NCI-H82 treated with DMSO at 0.1 percent for 48 hours (cell line): Measurements from ENCODE around the gene SEC14L5.
"Not testable (repeated sequence)": the region's sequence is repeated elsewhere in the genome, so short reads cannot be mapped to it uniquely, and the experiment has no call there.

Experiments
- DNase-seq: peaks from one replicate; lab custom pipeline; 2025; ENCODE audit not compliant: unreplicated experiment; lab: John Stamatoyannopoulos, UW

Gene SEC14L5

DNA sequence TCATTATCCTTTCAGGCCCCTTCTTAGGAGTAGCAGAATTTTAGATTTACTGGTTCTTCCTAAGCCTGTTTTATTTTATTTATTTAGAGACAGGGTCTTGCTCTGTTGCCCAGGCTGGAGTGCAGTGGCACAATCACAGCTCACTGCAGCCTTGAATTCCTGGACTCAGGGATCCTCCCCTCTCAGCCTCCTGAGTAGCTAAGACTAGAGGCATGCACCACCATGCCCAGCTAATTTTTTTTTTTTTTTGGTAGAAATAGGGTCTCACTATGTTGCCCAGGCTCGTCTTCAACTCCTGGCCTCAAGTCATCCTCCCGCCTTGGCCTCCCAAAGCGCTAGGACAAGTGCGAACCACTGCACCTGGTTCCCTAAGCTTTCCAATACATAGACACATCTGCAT is 28.5 kb upstream of the SEC14L5 start:
- not testable (repeated sequence) for DNase-seq

DNA sequence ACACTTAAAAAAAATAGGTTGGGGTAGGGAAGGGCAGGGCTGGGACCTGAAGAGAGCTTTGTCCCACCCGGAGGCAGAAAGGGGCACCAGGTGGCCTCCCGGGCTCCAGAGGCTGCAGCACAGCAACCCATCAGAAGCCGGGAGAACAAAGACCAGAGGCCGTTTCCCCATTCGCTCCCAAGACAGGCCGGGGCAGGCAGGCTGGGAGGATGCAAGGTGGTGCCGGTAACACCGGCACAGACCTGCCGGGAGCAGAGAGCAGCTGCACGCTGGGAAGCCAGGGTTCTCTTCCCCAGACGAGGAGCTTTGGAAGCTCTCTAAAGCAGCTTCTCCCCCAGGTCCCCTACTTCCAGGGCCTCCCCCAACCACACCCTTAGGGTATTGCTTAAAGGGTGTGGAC is 26.7 kb upstream of the SEC14L5 start:
- DNase-seq, result no peak

DNA sequence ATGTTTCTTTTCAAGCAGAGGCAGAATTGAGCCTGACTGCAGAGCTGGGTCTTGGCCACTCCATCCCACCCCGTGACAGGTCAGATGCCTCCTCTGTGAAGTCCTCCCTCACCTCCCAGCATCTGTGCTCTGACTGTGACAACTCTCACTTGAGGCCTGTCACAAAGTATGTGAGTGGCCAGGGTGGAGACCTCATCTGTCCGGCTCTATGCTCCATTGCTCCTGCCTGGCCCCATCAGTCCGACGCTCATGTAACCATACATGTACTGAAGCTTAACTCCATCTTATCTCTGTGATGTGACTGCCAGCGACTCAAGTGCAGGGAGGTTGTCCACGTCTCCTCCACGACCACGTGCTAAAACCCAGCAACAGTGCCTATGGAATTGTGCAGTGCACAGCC is 24.7 kb upstream of the SEC14L5 start:
- no peak for DNase-seq

DNA sequence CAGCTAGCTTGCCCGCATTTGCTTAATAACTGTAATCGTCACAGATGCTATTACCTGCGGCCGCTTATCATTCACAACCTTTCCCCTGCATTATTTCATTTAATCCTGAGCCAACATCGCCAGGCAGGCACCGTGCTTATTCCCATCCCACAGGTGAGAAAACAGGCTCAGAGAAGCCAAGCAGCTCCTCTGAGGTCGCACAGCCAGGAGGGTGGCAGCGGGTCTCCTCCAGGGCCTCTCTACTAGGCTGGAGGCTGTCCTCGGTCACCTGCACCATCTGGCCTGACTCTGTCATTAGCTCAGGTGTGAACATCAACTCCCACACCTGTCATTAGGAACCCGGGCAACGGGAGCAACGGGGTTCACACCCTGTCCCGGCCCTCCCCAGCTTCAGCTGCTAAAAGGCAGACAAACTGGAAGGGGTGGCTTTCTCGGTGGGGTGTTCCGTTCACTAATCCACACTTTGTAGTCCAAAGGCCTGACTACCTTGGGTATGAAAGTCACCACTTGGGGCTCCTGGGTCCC is 24.2 kb upstream of the SEC14L5 start:
- no peak for DNase-seq

- no peak for DNase-seq
These were observed 23.5 kb upstream of the SEC14L5 start for GRCh38 chr16:4934591-4934990.

GRCh38 chr16:4935241-4935855 is 22.8 kb upstream of the SEC14L5 start:
- DNase-seq, result no peak

- DNase-seq, result no peak
These were observed 21.7 kb upstream of the SEC14L5 start for GRCh38 chr16:4936181-4936990.

- DNase-seq, result no peak
These were observed 20.9 kb upstream of the SEC14L5 start, which contains the start of gene PPL for GRCh38 chr16:4936991-4937781. Gene PPL, minus strand, starts transcription at chr16:4937148. Its CDS starts 103 bp downstream, at chr16:4937045.

DNA sequence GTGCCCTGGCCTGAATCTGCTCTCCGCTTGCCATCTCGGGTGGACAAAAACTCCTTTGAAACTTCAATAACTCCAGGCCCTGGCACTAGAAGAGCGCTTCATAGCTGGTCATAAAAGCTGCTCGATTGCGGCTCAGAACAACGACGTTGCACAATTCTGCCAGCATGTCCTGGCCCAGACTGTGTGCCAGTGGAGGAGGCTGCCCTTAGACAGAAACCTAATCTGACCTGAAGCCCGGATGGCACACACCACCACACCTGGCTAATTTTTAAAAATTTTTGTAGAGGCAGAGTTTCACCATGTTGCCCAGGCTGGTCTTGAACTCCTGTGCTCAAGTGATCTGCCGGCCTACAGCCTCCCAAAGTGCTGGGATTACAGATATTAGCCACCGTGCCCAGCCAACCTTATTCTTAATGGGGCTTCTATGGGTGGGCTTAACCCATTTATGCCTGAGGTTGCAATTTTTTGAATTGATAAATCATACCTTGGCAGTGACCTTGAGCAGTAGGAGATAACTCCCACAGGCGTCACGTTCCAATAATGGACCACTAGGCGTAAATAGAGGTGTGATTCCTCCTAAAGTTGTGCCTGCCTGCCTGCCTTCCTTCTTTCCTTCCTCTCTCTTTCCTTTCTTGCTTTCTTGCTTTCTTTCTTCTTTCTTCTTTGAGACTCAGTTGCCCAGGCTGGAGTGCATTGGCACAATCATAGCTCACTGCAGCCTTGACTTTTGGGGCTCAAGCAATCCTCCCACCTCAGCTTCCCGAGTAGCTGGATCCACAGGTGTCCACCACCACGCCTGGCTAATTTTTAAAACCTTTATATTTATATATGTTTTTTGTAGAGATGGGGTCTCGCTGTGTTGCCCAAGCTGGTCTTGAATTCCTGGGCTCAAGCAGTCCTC is 20.1 kb upstream of the SEC14L5 start:
- no peak for DNase-seq

GRCh38 chr16:4938683-4939030 is 19.5 kb upstream of the SEC14L5 start:
- no peak for DNase-seq

- DNase-seq, result no peak
These were observed 17.4 kb upstream of the SEC14L5 start for GRCh38 chr16:4940719-4941118.

- DNase-seq, result no peak
These were observed 15.6 kb upstream of the SEC14L5 start for GRCh38 chr16:4942481-4942880.

GRCh38 chr16:4944333-4945281 is 13.5 kb upstream of the SEC14L5 start:
- DNase-seq, result no peak

DNA sequence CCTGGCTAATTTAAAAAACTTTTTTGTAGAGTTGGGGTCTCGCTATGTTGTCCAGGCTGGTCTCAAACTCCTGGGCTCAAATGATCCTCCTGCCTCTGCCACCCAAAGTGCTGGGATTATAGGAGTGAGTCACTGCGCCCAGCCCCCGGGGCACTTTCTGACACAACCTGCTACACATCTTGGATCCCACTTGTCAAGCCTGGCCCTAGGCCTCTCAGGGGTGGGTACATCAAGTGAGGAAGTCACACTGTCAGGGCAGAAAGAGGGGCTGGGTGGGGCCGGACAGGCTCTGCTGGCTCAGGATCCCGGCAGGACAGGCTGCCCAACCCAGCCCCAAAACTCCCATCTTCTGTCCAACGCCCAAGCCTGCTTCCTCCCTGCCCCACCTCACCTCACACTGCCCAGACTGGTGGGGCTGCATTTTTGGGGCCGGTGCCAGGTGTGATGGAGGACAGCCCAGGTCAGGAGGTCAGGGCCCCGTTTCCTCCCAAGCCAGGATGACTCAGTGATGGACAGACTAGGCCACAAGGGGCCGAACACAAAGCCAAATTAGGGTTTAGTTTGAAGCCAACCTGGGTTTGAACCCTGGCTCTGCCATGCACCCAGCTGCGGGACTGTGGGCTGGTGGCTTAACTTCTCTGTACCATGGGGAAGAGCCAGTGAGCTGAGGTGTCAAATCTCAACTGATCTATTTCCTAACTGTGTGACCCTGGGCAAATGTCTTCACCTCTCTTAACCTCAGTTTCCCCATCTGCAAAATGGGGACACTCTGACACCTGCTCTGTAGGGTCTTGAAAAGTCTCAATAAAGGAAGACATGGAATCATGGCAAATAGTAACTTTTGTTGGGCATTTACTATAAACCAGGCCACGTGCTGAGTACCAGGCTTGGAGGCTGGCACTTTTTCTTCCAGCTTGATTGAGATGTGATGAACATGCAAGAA is 12.3 kb upstream of the SEC14L5 start:
- no peak for DNase-seq

- DNase-seq, result no peak
These were observed 11.2 kb upstream of the SEC14L5 start for GRCh38 chr16:4946917-4947316.

DNA sequence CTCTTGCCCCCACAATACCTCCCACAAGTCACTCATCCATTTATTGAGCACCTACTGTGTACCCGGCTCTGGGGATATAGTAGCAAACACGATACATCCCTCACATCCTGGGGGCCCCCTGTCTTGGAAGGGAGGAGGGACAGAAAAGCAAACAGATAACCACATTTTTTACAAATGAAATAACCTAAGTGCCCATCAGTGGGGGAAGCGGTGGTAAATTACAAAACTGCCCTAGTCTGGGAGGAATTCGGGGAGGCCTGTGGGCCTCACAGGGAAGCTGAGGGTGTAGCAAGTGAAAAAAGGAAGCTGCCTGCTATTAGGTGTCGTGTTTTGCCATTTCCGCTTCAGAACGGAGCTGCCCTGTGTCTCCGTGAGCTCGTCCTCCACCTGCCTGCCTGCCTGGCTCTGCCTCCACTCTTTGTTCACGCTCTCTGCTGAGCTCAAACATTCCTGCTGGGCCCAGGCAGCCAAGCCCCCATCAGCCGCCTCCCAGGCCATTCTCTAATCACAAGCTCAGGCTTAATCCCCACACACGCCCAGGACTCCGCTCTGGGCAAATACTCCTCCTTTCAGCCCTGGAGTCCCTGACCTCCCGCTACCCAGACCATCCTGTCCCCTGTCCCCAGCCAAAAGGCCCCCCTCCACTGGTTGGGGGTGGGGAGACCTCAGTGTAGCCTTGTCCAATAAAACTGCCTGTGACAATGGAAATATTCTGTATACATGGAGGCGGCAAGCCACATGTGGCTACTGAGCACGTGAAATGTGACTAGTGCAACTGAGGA is 10.2 kb upstream of the SEC14L5 start:
- DNase-seq, result peak; percentile 73

DNA sequence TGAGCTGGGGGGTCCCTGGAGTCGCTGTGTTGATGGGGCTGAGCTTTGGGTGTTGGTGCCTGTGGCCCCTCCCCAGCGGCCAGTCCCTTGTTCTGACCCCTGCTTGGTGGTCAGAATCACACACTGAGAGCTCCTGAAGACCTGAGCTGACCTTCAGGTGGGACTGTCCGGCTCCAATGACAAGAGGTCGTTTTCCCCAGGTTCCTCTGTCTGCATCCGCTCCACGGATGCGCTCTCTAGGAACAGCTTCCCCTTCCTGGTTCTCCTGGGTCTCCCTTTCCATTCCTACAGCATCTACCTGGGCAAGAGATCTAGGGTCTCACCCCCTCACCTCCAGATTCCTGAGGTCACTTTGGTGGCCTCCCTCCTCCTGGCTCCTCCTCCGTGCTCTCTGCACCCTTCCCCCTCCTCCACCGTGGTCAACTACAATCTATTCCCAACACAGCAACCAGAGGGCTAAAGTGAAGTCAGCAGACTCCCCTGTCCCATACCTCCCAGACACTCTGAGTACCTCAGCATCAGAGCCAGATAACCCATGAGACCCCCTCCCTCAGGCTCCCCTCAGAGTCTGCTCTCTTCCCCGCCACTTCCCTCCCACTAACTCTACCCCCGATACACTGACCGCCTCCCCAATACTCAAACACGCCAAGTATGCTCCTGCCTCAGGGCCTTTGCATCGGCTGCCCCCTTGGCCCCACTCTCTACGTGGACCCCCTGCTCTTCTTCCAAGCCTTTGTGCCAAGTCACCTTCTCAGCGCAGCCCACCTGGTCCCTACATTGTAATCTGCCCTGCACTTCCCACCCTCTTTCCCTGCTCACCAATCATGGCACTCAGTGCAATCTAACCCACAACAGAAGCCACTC is 9.0 kb upstream of the SEC14L5 start:
- no peak for DNase-seq
